ENCODE measurements around the gene CAMSAP3.

Gene CAMSAP3

DNA sequence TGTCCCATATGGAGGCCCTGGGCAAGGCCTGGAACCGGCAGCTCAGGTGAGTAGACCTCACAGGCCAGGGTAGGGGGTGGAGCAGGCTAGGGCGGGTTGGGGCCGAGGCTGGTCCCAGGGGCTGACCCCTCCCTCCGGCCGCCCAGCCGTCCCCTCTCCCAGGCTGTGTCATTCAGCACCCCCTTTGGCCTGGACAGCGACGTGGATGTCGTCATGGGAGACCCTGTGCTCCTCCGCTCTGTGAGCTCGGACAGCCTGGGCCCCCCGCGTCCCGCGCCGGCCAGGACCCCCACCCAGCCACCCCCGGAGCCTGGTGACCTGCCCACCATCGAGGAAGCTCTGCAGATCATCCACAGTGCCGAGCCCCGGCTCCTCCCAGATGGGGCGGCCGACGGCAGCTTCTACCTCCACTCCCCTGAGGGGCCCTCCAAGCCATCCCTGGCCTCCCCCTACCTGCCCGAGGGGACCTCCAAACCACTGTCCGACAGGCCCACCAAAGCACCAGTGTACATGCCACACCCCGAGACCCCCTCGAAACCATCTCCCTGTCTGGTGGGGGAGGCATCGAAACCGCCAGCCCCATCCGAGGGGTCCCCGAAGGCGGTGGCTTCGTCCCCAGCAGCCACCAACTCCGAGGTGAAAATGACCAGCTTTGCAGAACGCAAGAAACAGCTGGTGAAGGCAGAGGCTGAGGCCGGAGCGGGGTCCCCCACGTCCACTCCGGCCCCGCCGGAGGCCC lies 16.0 kb downstream of the CAMSAP3 start:
- no peak for DNase-seq (ENCODE audit: low read depth in 3 of 3)

DNA sequence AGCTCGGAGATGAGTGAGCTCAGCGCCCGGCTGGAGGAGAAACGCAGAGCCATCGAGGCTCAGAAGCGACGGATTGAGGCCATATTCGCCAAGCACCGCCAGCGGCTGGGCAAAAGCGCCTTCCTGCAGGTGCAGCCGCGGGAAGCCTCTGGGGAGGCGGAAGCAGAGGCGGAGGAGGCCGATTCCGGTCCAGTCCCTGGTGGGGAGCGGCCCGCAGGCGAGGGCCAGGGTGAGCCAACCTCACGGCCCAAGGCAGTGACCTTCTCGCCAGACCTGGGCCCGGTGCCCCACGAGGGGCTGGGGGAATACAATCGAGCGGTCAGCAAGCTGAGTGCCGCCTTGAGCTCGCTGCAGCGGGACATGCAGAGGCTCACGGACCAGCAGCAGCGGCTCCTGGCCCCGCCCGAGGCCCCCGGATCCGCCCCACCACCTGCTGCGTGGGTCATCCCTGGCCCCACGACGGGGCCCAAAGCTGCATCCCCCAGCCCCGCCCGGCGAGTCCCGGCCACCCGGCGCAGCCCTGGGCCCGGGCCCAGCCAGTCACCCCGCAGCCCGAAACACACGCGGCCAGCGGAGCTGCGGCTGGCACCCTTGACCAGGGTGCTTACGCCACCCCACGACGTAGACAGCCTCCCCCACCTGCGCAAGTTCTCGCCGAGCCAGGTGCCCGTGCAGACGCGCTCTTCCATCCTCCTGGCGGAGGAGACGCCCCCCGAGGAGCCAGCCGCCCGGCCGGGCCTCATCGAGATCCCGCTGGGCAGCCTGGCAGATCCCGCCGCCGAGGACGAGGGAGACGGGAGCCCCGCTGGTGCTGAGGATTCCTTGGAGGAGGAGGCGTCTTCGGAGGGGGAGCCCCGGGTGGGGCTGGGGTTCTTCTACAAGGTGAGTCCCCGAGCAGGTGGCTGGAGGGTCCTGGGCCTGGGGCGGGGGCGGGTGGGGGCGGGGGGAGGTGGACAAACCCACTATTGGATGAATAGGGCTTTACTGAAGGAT lies 16.9 kb downstream of the CAMSAP3 start:
- DNase-seq (ENCODE audit: low read depth in 3 of 3) = no peak

DNA sequence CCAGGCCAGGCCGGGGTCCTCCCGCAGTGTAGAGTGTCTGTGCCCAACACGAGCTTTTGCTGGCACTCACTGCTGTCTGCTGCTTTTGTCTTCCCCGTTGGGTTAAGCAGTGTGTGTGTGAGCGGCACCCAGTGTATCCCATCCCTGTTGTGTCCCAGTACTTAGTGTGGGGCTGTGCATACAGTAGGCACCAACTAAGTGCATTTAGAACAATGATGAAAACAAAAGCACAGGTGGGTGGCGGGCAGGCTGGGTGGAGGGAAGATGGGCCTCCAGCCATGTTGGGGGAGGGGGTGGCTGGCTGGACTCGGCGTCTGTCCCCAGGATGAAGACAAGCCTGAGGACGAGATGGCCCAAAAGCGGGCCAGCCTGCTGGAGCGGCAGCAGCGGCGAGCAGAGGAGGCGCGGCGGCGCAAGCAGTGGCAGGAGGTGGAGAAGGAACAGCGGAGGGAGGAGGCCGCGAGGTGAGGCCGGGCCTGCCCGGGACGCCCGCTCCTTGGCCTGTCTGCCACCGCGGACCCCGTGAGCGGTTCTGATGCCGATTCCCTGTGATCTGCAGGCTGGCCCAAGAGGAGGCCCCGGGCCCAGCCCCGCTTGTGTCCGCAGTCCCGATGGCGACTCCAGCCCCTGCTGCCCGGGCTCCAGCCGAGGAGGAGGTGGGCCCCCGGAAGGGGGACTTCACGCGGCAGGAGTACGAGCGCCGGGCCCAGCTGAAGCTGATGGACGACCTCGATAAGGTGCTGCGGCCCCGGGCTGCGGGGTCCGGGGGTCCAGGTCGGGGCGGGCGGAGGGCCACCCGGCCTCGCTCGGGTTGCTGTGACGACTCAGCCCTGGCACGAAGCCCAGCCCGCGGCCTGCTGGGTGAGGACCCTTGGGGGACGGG lies 19.4 kb downstream of the CAMSAP3 start:
- no peak for DNase-seq (ENCODE audit: low read depth in 3 of 3)

DNA sequence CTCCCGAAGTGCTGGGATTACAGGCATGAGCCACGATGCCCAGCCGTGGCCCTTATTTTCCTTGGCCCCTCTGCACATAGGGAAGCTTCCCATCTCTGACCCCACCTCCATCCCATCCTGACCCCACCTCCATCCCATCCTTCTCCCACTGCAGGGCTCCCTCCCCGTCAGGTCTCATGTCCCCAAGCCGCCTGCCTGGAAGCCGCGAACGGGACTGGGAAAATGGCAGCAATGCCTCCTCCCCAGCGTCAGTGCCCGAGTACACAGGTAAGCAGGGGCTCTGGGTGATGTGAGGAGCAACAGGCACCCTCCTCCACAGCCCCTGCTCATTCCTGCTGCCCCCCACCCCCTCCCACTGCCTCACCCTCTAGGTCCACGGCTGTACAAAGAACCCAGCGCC lies 21.5 kb downstream of the CAMSAP3 start:
- DNase-seq (ENCODE audit: low read depth in 3 of 3) = no peak

DNA sequence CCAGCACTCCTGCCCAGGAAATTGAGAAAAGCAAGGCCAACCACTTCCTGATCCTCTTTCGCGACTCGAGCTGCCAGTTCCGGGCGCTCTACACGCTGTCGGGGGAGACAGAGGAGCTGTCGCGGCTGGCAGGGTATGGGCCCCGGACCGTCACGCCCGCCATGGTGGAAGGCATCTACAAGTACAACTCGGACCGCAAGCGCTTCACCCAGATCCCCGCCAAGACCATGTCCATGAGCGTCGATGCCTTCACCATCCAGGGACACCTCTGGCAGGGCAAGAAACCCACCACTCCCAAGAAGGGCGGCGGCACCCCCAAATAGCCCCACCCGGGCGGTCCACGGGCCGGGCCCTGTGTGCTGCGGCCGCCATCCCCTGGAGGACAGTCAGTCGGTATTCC lies 22.1 kb downstream of the CAMSAP3 start:
- no peak for DNase-seq (ENCODE audit: low read depth in 3 of 3)

DNA sequence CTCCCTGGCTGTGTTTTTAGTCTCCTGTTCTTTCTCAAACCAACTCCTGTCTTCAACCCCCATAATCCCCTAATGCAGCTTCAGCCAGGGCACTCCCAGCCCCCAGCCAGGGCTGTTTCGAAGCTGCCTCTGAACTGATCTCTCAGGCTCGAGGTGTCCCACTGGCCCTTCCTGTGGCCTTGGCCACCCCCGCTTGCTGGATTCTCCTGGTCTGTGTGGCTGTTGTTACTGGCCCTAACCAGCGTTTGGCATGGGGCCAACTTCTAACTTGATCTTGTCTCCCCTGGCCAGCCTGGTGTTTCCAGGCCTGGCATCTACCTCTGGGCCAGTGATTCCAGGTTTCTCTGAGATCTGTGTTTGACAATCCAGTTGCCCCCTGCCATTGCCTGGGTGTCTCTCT lies 22.7 kb downstream of the CAMSAP3 start:
- DNase-seq (ENCODE audit: low read depth in 3 of 3) = no peak

DNA sequence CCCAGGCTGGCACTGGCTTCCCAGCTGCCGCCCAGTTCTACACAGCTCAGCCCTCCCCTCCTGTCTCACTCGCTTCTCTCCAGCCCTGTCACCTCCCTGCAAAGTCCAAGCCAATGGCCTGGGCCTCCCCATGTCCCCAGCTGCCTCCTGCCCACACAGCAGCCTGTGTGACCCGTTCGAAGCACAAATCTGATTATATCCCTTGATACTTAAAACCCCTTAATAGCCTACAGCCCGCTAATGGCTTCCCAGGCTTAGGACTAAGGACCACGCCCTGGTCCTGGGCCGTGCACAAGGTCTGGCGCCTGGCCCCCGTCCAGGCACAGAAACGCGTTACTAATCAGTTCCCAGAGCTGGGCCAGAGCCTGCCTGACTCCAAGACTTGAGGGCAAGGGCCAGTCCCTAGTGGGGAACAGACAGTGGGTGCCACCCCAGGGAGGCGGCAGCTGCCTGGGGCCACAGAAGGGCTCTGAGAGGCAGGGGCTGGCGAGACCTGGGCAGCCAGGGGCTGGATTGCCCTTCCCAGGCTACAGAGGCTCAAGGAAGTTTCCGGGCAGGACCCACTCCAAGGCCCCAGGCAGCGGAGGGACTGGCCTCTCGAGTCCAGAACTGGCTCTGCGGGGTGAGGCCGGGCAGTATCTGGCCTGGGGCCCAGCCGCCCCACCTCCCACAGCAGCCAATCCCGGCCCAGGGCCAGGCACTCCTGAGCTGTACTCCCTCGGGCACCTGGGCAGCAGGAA lies 23.3 kb downstream of the CAMSAP3 start:
- no peak for DNase-seq (ENCODE audit: low read depth in 3 of 3)

DNA sequence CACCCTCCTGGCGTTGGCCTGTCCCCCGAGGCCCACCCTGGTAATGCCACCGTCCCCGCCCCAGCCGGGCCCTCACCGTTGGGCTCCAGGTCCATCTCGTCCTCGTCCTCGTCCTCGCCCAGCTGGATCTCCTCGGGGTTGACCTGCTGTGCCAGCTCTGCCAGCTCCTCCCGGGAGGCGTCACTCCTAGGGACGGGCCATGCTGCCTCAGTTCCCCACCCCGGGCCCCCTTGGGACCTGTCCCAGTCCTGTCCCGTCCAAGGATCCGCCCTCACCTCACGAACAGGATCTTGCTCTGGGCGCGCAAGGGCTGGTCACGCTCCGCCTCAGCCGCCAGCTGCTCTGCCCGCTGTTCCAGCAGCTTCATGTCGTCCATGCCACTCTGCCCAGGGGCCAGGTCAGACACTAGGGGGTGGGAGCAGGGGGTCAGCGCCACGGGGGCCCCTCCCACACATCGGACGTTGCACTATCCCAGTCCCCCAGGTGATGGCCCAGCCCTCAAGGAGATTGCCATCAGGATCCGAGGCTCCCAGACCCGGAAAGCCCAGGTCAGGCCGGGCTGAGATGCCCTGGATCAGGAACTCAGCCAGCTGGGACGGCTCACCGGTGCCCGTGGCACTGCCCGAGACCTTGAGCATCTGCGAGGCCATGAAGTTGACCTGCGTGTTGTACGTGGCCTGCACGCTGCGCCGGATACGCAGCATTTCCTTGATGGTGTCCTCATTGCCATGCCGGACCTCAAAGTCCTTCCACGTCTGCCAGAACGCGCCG lies 24.2 kb downstream of the CAMSAP3 start:
- no peak for DNase-seq (ENCODE audit: low read depth in 3 of 3)

DNA sequence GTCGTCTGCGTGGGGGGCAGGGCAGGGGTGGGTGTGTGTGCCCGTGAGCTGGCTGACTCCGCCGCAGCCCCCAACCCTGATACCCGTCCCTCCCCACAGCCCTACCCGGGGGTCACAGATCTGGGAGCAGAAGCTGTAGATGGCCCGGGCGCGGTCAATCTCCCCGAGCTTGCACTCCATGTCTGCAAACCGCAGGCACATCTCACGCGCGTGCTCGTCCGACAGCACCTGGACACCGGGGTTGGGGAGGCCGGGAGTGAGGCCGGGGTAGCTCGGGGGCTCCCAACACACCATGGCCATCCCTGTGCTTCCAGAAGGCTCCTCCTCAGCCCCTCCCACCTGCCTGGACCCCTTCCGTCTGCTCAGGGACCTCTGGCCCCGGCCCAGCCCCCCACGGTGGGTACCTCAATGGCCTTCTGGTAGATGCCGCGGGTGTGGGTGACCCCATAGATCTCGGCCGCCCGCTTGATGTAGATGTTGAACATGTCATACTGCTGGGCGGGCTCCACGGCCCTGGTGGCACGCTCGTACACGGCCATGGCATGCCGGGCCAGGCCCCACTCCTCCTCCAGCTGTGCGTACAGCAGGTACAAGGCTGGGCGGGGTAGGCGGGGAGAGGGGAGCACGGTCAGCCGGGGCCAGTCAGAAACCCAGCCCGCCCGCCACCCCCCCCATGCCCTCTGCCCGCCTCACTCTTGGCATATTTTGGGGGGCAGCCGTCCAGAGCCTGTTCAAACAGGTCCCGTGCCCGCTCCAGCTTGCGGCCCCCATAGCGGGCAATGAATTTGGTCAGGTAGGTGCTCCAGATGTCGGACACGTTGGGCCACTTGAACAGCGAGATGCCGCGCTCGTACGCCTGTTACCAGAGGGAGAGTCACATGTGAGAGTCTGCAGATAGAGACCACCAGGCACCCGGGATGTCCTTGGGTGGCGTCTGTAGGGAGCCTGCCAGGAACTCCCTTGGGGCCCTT lies 25.1 kb downstream of the CAMSAP3 start:
- DNase-seq (ENCODE audit: low read depth in 3 of 3) = no peak

DNA sequence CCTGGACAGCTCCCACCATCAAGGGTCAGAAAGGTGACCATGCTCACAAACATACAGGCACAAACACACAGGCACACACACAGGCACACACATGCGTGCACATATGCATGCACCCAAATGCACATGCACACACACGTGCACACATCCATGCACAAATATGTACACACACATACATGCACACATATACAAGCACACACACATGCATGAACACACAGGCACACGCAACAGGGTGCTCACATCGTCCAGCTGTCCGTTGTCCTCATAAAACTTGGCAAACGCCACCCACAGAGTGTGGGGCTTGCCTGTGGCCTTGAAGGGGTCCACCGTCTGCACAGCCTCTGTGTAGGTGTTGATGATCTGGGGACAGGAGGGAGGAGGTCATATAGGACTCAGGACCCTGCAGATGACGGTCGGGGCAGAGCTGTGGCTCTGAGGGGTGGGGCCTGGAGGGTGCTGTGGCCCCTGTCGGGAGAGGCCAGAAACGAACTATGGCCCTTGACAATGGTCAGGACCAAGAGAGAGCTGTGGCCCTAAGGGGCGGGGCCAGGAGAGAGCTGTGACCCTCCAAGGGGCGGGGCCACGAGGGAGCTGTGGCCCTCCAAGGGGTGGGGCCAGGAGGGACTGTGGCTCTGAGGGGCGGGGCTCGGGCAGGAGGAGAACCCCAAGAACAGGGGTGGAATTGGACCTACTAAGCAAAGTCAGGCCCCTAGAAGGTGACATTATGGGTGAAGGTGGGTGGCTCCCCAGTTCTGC lies 27.4 kb downstream of the CAMSAP3 start:
- no peak for DNase-seq (ENCODE audit: low read depth in 3 of 3)

DNA sequence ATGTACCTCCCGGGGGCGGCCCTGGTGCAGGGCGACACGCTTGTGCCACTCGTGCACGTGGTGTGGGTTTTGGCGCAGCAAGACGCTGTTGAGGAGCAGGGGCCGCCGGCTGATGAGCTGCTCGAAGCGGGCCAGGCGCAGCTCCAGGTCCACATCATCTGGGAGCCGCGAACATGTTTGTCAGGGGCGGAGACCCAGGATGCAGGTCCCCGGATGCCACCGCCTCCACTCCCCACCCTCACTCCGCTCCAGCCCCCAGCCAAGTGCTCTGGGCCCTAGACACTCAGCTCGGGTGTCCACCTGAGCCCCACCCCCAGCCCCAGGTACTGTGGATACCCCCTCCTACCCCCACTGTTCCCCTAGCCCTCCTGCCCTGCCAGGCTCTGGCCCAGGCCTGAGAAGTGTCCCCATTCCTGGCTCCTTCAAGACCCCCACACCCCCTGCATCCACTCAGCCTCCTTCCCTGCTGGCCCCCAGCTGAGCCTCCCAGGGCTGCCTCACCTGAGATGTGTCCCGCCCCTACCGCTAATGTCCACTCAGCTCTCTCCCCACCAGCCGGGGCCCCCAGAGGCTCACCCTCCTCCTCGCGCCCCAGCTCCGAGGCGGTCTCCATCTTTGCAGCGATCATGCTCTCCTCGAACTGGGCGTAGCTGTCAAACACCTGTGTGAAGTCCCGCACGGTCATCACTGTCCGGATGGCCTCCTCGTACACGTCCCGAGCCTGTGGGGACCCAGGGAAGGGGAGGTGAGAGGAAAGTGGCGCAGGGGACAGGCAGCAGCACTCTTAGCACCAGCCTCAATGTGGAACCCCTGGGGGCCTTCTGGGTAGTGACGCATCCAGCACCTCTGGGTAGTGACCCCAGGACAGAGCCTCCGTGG lies 28.3 kb downstream of the CAMSAP3 start:
- DNase-seq (ENCODE audit: low read depth in 3 of 3) = no peak

DNA sequence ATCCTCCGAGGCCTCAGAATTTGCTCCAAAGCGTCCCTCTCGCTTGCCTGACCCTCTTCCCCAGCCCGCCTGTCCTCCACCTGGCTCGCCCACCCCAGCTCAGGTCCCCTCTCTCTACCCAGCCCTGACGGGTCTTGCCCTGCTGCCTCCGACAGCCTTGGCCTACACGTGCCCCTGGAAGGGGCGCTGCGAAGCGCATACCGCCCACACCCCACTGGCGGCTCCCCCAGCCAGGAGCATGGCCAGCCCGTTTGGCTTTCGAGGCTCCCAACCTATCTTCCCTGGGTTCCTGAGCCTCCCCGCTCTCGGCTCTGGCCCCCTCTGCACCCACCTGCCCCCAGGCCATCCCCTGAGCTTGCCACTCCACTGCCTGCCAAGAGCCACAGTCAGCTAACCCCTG lies 29.1 kb downstream of the CAMSAP3 start:
- DNase-seq (ENCODE audit: low read depth in 3 of 3) = no peak

DNA sequence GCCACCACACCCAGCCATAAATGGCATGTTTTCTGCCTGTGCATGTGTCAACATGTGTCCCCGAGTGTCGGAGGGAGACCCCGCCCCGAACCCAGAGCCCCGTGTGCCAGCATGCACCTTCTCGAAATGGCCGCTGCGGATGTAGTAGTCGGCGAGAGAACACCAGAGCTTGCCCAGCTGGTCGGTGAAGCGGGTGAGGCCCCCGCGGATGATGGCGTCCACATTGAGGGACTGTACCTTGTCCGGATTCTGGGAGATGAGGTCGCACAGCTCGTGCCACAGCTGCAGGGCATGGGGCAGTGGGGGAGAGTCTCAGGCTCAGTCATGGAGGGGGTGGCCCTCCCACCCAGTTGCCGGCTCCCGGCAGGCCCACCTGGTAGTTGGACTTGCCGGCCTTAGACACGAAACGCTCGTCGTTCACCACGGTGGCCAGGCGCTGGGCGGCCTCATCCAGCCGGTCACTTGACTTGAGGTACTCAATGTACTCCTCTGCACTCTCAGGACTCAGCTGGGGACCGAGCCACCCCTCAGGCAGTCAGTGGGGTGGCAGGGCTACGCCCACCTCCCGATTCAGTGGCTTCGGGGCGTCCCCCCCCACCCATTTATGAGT lies 30.2 kb downstream of the CAMSAP3 start:
- DNase-seq (ENCODE audit: low read depth in 3 of 3) = no peak

DNA sequence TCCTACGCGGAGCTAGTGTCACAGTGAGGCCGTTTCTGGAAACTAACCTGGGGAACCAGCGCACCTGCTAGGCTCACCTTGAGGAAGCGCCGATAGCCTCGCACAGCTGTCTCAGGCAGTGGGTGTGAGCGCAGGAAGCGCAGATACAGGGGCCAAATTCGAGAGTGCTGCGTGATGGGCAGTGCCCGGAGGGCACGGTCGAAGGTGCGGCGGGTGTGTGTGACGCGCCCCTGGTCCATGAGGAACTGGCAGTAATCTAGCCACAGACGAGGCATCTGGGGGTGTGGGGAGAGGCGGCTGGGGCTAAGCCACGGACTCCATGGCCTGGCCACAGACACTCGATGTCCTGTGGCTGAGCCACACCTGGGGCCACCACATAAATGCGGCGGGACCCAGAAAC lies 31.5 kb downstream of the CAMSAP3 start:
- DNase-seq (ENCODE audit: low read depth in 3 of 3) = no peak

DNA sequence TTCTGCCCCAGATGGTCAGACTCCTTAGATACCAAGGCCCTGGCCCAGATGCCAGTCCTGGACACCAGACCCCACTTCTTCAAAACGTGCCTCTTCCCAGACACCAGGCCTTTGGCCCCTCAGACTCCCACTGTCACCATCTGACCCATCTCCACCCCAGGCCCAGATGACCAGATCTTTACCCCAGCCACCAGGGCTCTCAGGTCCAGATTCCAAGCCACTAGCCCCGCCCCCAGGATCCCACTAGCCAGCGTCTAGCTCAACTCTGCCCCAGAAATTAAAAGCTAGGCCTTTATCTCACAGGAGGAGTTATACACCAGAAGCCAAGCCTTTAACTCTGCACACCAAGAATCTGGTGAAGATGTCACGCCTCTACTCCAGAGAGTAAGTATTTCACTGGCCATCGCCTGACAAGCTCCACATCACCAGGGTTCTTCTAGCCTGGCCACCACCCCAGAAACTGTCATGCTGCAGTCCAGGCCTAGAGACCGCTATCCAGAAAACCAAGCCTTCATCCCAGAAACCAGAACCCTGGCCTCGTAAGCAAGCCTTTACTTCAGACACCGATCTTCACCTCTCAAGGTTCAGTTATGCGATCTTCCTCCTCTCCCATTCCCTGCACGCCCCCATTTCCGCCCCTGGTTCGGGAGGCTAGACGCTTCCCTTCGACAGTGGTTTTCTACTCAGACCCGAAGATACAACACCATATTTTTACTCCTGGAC lies 33.1 kb downstream of the CAMSAP3 start:
- DNase-seq (ENCODE audit: low read depth in 3 of 3) = no peak

DNA sequence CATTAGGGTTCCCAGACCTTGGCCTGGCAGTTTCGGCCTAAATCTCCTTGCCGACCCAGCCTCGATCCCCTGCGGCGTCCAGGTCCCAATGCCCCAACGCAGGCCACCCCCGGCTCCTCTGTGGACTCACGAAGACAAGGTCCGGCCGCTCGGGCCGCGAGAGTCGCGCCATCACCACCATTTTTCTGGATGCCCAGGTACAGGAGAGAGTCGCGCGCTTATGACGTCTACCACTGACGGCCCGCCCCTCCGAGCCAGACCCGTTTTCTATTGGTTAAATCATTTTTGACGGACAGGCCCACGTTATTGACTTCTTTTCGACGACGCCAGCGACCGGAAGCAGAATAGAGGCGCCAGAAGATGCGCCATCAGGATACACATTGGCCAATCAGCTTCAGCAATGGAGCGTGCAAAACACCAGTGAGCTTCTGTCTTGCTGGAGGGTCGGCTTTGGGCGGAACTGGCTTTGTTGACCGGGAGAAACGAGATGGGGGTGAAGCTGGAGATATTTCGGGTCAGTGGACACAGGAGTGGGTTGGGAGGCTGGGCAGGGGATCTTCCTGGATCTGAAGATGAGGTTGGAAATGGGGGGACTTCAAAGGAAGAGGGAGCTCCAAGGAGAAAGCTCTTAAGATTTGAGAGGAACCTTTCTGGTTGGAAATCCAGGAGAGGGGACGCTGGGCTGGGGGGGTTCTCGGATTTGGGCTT lies 33.8 kb downstream of the CAMSAP3 start, which contains the start of the genes PET100 and XAB2:
Gene PET100 (plus strand): TSS at position 447 of the 708 bp plus-strand sequence. CDS start 41 bp downstream, at position 488.
Gene XAB2 (minus strand): TSS at position 199 of the 708 bp plus-strand sequence. CDS start 18 bp downstream, at position 181.
- peak; percentile 77 to 90 (median 86) for DNase-seq (ENCODE audit: low read depth in 3 of 3)

All from stimulated activated CD4-positive, alpha-beta T cell treated with anti-CD3 and anti-CD28 coated beads, TNF-alpha, amount 100 ng/mL, for 4 hours (primary cell).